H1 (cell line): ENCODE data around the gene INPP4B. TPM values are rescaled to one million over a fixed set of nuclear protein-coding genes. Genes with fewer than 3 reads are reported as not detected.

Source experiments
- RAD21 ChIP-seq, 2 experiments: IDR thresholded peaks in 1 of 2; conservative IDR thresholded peaks in 1 of 2; 2 replicates each; pipeline ENCODE4 v1.6.1; 2011; ENCODE audit warnings: low read depth in 2 of 2, low read length in 2 of 2, improper control_type of control experiment in 1 of 2, inconsistent platforms in 1 of 2, mild to moderate bottlenecking in 1 of 2, moderate library complexity in 1 of 2
- RNF2 ChIP-seq: fragments of 200-900, 300-1000 bp; sonication (generic); IDR thresholded peaks from 2 replicates; pipeline ENCODE4 v1.7.1; 2016; ENCODE audit warnings: borderline replicate concordance, low read depth, mild to moderate bottlenecking, antibody characterized with exemption, low read length; ENCODE audit not compliant: poor library complexity, severe bottlenecking; ENCODE audit errors: missing control alignments
- YY1 ChIP-seq: IDR thresholded peaks from 2 replicates; pipeline ENCODE4 v1.6.1; 2011; ENCODE audit warnings: low read depth, mild to moderate bottlenecking, low read length
- polyA plus RNA-seq, 7 experiments: library from polyadenylated mRNA; depleted of rRNA in 3 of 7; stranded (reverse) in 5 of 7; unstranded in 2 of 7; fragments of >200 nt in 5 of 7; fragments of 200-250 nt in 2 of 7; gene quantifications; 1 replicate in 5 of 7; 2 replicates in 1 of 7; 4 replicates in 1 of 7; pipeline versions ENCODE4 v1.2.1 to v1.2.3, GENCODE V29; 2011 to 2013; ENCODE audit warnings: missing spikeins in 2 of 7, mixed read lengths in 2 of 7
- total RNA-seq: library from RNA; stranded (reverse); fragmentation: NEBNext Ultra II Directional; extraction: Animal tissue kit (Norgen Biotek cat#: 25700); gene quantifications from 2 replicates; pipeline ENCODE4 v1.2.1, GENCODE V29; 2021

INPP4B gene
- total and polyA plus RNA-seq, 2 of the 8 experiments (the other 6 are each of a cell fraction or from before 2014, with no cell fraction given) = 0.11 to 0.54 TPM

DNA sequence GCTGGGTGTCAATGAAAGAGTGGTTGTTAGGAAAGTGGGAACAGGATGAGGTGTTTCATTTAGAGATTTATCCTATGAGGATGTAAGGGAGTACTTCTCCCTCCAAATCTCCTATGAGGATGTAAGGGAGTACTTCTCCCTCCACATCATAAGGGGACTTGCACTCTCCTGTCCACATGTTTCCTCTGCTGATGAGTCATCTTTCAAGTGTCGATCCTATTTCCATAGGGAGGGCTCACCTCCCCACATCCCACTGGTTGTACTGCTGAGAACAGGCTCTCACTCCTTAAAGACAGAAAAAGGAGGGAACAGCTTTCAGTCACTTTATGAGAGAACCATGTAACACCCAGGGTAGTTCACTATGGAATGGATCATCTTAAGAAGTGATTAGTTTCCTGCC lies 65.0 kb downstream of the INPP4B start (continued):
- no peak for TF ChIP-seq RNF2
- TF ChIP-seq YY1 = no peak
- TF ChIP-seq RAD21 (IDR thresholded peaks at IDR 0.05 in 1 of 2, conservative IDR thresholded peaks at IDR 0.05 in 1 of 2; ENCODE audit: low read depth in 2 of 2, low read length in 2 of 2) = no peak
